ENCODE data around the gene NPAS4. TPM values are rescaled to one million over a fixed set of nuclear protein-coding genes. Genes with fewer than 3 reads are reported as not detected.
"Not testable (repeated sequence)": the region's sequence is repeated elsewhere in the genome, so short reads cannot be mapped to it uniquely, and the experiment has no call there.

Gene NPAS4
- total RNA-seq, 1 donor from 2014 or later, result 0.20 TPM

DNA sequence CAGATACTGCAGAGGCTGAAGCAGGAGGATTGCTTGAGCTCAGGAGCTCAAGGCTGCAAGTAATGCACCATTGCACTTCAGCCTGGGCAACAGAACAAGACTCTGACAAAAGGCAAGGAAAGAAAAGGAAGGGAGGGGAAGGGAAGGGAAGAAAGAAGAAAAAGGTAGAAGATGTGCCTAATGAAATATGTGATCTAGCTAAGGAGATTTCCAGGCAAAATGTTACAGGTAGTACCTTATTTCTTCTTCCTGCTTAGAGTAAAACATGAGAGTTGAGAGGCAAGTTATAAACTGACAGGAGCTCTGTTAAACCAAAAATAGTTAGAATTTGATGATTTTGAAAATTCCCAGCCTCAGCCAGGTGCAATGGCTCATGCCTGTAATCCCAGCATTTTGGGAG, 41.2 kb downstream of the NPAS4 start:
- Mint-ChIP-seq H3K9me3 (ENCODE audit: unreplicated experiment) (peaks cover 2% of the 10 kb centered on the region), H3K4me1 (ENCODE audit: low read depth, unreplicated experiment) (peaks cover 3% of the 10 kb centered on the region), H3K4me3 (ENCODE audit: unreplicated experiment) (no peak overlapping the region), H3K27me3 (ENCODE audit: low read depth, unreplicated experiment) (peaks cover 9% of the 10 kb centered on the region), H3K27ac (ENCODE audit: unreplicated experiment) (no peak overlapping the region), H3K36me3 (ENCODE audit: low read depth, unreplicated experiment) (peaks cover 5% of the 10 kb centered on the region)
- TF ChIP-seq EZH2 (IDR thresholded peaks at IDR 0.05; ENCODE audit: insufficient read depth, low read length), result no peak
- no peak for TF ChIP-seq CTCF (IDR thresholded peaks at IDR 0.05; ENCODE audit: insufficient read depth, low read depth, low read length)
- Histone ChIP-seq H3K27me3 (ENCODE audit: insufficient read depth, low read length) (no peaks in the 10 kb centered on the region), H3K4me3 (ENCODE audit: insufficient read depth, low read depth, low read length) (no peak overlapping the region), H2AFZ (ENCODE audit: low read depth, low read length) (no peak overlapping the region), H4K20me1 (ENCODE audit: insufficient read depth, low read length) (no peaks in the 10 kb centered on the region), H3K9ac (ENCODE audit: low read length) (no peak overlapping the region), H3K9me3 (ENCODE audit: insufficient read depth, low read depth, low read length) (no peaks in the 10 kb centered on the region), H3K4me1 (ENCODE audit: insufficient read depth, low read length) (peaks cover 4% of the 10 kb centered on the region), H3K4me2 (ENCODE audit: low read length) (no peak overlapping the region), H3K36me3 (ENCODE audit: insufficient read depth, low read length) (no peaks in the 10 kb centered on the region), H3K79me2 (ENCODE audit: insufficient read depth, low read length) (no peaks in the 10 kb centered on the region), H3K27ac (ENCODE audit: low read depth, low read length) (no peak overlapping the region)
- DNase-seq (ENCODE audit: low read depth) (no peak), FAIRE-seq (no peak)

DNA sequence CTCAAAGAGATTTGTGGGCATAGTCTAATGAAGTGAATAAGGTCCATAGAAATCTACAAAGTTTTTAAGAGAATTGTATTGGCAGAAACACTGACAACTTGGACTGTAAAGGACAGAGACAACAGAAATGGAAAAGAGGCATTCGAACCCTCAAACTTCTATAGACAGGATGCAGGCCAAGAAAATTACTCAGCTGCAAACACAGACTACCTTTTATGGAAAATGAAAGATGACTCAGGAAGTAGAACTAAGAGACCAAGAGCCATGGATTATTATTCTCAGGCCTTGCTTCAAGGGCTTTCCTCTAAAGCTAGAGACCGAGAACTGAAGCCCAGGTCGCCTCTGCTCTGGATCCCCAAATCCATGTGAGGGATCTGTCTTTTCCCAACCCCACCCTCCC, 42.1 kb downstream of the NPAS4 start:
- H3K9me3 ChIP-seq (ENCODE audit: insufficient read depth, low read depth, low read length), result no peaks in the 10 kb centered on the region
- no peak overlapping the region for H2AFZ ChIP-seq (ENCODE audit: low read depth, low read length)
- no peak overlapping the region for H3K4me3 ChIP-seq (ENCODE audit: insufficient read depth, low read depth, low read length)
- H4K20me1 ChIP-seq (ENCODE audit: insufficient read depth, low read length), result peaks cover 5% of the 10 kb centered on the region
- H3K4me2 ChIP-seq (ENCODE audit: low read length), result no peak overlapping the region
- H3K4me1 ChIP-seq (ENCODE audit: insufficient read depth, low read length), result peaks cover 10% of the 10 kb centered on the region
- H3K9me3 Mint-ChIP-seq (ENCODE audit: unreplicated experiment), result peaks cover 2% of the 10 kb centered on the region
- no peak overlapping the region for H3K4me3 Mint-ChIP-seq (ENCODE audit: unreplicated experiment)
- no peaks in the 10 kb centered on the region for H3K79me2 ChIP-seq (ENCODE audit: insufficient read depth, low read length)
- H3K4me1 Mint-ChIP-seq (ENCODE audit: low read depth, unreplicated experiment), result peaks cover 3% of the 10 kb centered on the region
- FAIRE-seq (no peak), DNase-seq (ENCODE audit: low read depth) (no peak)
- peaks cover 5% of the 10 kb centered on the region for H3K36me3 Mint-ChIP-seq (ENCODE audit: low read depth, unreplicated experiment)
- peaks cover 9% of the 10 kb centered on the region for H3K27me3 Mint-ChIP-seq (ENCODE audit: low read depth, unreplicated experiment)
- H3K27ac Mint-ChIP-seq (ENCODE audit: unreplicated experiment), result peak overlapping the region; percentile 19
- TF ChIP-seq EZH2 (IDR thresholded peaks at IDR 0.05; ENCODE audit: insufficient read depth, low read length) (no peak), CTCF (IDR thresholded peaks at IDR 0.05; ENCODE audit: insufficient read depth, low read depth, low read length) (no peak)
- no peaks in the 10 kb centered on the region for H3K36me3 ChIP-seq (ENCODE audit: insufficient read depth, low read length)
- no peak overlapping the region for H3K9ac ChIP-seq (ENCODE audit: low read length)
- H3K27me3 ChIP-seq (ENCODE audit: insufficient read depth, low read length), result no peaks in the 10 kb centered on the region
- H3K27ac ChIP-seq (ENCODE audit: low read depth, low read length), result no peak overlapping the region

DNA sequence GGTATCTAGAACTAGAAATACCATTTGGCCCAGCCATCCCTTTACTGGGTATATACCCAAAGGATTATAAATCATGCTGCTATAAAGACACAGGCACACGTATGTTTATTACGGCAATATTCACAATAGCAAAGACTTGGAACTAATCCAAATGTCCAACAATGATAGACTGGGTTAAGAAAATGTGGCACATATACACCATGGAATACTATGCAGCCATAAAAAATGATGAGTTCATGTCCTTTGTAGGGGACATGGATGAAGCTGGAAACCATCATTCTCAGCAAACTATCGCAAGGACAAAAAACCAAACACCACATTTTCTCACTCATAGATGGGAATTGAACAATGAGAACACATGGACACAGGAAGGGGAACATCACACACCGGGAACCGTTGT, 43.3 kb downstream of the NPAS4 start:
- not testable (repeated sequence) for H3K36me3 Mint-ChIP-seq (ENCODE audit: low read depth, unreplicated experiment); H3K9me3 Mint-ChIP-seq (ENCODE audit: unreplicated experiment); H3K4me2 ChIP-seq (ENCODE audit: low read length); H4K20me1 ChIP-seq (ENCODE audit: insufficient read depth, low read length); H3K4me1 ChIP-seq (ENCODE audit: insufficient read depth, low read length); H3K27me3 Mint-ChIP-seq (ENCODE audit: low read depth, unreplicated experiment); H3K4me1 Mint-ChIP-seq (ENCODE audit: low read depth, unreplicated experiment); H3K79me2 ChIP-seq (ENCODE audit: insufficient read depth, low read length); H3K4me3 Mint-ChIP-seq (ENCODE audit: unreplicated experiment); H3K27ac ChIP-seq (ENCODE audit: low read depth, low read length); H3K9me3 ChIP-seq (ENCODE audit: insufficient read depth, low read depth, low read length); H3K36me3 ChIP-seq (ENCODE audit: insufficient read depth, low read length); H3K27me3 ChIP-seq (ENCODE audit: insufficient read depth, low read length); H3K4me3 ChIP-seq (ENCODE audit: insufficient read depth, low read depth, low read length); H2AFZ ChIP-seq (ENCODE audit: low read depth, low read length); H3K9ac ChIP-seq (ENCODE audit: low read length); H3K27ac Mint-ChIP-seq (ENCODE audit: unreplicated experiment); DNase-seq (ENCODE audit: low read depth); FAIRE-seq
